Activated gamma-delta T cell treated with anti-CD3 and anti-CD28 coated beads, Interleukin-2, amount 50 U/mL, for 16 hours (primary cell): ENCODE results near the gene EEF1E1.

Experiments
- DNase-seq: peaks from one replicate; pipeline ENCODE4 v3.0.0-alpha.2; 2020; ENCODE audit warnings: low read depth

The EEF1E1 gene

DNA sequence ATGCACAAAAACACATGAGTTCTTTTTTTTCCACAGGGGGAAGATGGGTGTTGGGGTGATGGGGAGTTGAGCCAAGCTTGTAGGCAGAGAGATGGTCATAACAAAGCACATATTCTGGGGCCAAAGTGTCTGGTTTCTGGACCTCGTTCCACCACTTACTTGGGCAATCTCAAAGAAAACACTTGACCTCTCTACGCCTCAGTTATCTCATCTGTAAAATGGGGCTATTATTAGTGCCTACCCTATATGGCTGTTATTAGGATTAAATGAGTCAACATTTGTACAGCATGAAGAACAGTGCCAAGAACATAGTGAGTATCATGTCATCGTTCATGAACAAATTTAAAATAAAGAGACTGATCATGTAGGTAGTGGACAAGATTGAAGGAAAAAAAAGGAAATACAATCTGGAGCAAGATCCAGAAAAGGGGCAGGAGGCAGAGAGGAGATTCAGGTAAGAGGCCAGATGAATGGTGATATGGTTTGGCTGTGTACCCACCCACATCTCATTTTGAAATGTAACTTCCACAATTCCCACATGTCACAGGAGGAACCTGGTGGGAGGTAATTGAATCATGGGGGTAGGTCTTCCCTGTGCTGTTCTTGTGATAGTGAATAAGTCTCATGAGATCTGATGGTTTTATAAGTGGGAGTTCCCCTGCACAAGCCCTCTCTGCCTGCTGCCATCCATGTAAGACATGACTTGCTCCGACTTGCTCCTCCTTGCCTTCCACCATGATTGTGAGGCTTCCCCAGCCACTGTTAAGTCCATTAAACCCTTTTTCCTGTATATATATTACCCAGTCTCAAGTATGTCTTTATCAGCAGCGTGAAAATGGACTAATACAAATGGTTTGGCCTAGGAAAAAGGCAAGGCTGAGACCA lies 14.2 kb downstream of the EEF1E1 start:
- no peak for DNase-seq

DNA sequence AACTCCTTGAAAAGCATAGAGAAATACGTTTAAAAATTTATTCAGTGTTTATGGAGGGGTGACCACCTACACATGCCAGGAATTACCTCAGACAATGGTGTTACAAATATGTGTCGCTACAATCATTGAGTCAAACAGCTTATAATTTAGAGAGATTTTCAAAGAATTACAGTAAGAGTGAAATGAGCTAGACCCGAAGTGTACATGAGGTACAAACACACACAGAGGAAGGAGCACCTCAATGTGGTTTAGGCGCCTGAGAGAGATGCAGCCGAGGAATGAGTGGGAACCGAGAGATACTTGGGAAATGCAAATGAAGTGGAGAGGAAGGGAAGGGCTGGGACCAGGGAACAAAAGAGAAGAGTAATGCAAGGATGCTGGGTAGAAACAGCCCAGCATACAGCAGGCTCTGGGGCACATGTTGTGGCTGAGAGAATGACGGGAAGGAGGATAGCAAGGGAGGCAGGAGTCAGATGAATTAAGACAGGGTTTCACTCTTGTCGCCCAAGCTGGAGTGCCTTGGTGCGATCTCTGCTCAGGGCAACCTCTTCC lies 15.5 kb downstream of the EEF1E1 start:
- no peak for DNase-seq

DNA sequence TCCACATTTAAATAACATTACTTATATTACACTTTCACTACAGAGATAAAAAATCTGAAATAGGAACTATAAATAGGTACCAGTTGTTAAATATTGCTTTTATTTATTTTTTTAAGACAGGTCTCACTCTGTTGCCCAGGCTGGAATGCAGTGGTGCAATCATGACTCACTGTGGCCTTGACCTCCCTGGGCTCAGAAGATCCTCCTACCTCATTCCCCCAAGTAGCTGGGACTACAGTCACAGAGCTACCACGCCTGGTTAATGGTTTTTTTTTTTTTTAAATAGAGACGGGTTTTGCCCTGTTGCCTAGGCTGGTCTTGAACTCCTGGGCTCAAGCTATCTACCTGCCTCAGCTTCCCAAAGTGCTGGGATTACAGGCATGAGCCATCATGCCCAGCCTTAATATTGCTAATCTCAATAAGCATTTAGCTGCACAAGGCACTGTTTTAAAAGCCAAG lies 17.3 kb downstream of the EEF1E1 start:
- DNase-seq: no peak

- DNase-seq: no peak
Observed at GRCh38 chr6:8084586-8084985, 17.8 kb downstream of the EEF1E1 start.

- DNase-seq: no peak
Observed at GRCh38 chr6:8082954-8083858, 19.1 kb downstream of the EEF1E1 start.

DNA sequence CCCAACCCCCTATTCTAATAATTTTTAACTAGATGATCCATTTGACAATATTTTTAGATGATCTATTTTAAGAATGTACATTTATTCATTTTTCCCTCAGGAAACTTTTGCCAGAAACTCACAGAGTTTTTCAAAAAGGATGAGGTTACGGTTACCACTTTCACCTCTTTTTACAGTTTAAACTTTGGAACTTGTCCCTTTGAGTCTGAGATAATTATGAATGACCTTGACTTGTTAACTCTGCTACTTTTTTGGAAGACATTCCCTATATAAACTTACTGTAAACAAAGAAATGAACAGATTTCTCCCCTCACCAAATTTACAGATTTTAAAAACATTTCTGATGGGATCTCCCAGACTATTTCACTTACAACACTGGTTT lies 19.8 kb downstream of the EEF1E1 start:
- DNase-seq: no peak

GRCh38 chr6:8080362-8081151 lies 21.8 kb downstream of the EEF1E1 start:
- no peak for DNase-seq

DNA sequence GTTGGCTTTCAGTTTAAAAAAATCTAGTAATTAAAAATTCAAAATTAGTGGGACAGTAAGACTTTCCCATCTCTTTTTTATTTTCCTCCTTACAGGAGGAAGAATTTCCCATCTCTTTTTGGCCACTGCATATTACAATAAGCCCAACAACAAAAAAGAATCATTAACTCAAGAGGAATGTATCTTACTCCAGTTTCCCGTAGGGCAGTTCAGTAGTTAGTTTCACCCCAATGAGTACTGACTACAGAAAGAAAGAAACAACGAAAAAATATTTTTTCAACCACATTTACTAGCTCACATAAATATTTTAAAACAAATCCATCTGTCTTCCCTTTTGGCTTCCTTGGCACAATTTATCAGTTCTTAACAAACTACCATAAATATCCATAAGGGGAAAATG lies 23.2 kb downstream of the EEF1E1 start:
- DNase-seq: no peak

- no peak for DNase-seq
Observed at GRCh38 chr6:8077991-8078390, 24.4 kb downstream of the EEF1E1 start.

- no peak for DNase-seq
Observed at GRCh38 chr6:8075704-8076103, 26.6 kb downstream of the EEF1E1 start.

GRCh38 chr6:8075185-8075584 lies 27.2 kb downstream of the EEF1E1 start:
- DNase-seq: no peak

DNA sequence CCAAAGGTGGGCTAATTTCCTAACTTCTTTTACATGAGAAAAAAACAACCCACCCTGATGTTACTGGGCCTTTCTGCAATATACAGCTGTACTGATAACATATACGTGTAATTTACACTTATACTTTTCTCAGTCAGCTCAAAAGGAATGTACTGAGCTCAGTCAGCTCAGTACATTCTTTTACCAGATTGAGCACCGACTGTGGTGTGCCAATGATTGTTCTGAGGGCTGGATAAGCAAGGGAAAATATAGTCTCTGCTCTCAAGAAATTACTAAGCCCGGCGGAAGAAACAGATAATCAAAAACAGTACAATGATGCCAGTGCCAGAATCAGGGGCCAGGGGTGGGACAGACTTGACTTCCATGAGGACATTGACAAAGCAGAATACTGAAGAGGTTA lies 28.1 kb downstream of the EEF1E1 start:
- DNase-seq: no peak

DNA sequence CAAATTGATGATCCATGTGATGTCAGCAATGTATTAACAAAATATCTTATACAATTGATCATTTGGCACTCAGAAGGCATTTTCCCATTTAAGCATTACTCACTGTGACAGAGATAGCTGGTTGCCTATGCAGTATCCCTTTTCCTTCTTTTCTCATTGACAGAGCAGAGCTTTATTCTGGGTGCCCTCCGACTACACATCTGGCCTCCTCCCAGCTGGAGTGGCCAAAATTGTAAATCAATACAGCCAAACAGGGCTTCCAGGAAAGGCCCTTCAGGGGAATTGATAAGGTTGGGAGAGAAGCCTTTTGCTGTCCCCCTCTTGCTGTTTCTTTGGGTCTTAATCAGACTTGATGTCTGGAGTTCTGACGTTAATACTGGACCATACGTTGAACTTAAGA lies 28.6 kb downstream of the EEF1E1 start:
- DNase-seq: no peak

- no peak for DNase-seq
Observed at GRCh38 chr6:8070718-8071117, 31.6 kb downstream of the EEF1E1 start.

DNA sequence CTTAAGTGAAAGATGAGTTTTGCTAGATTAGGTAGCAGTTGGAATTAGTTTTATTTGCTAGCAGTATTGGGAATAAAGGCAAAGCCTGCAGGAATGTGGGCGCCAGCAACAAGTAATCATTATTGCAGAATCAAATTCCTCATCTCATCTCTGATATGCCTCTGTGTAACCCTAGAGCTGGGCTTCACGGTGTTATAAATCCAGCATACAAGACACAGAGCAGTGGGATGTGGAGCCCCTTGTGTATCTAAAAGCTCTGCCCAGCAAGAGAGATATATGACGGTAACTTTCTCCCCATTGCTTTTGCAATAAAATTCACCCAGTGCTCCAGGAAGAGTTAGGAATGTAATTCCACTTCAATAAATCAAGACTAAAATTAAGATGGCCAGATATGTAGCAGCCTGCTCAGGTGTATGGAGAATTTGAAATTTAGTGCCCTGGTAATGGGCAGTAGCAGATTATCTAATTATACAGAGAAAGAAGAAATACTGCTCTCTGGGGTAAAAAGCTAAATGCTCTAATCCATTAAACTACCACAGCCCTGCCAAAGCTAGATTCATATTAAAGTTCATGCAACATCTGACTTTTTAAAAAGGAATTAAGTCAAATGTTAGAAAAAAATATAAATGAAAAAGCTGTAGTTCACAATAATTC lies 32.6 kb downstream of the EEF1E1 start:
- no peak for DNase-seq

DNA sequence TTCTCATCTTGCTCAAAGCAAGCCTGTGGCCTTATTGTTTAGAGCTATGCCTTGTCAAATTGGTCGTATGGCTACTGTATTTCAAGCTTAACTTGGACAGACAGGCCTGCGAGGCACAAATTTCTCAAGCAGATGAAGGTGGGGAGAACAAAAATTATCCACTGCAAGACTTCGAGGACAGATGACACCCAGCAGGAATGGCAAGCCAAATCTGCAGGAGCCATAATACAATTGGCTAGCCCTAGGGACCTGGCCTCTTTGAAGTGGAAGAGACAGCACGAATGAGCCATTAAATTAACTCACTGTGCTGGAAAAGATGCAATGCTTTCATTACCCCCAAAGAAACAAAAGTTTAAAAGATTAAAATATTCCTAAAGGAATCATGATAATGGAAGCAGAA lies 33.2 kb downstream of the EEF1E1 start:
- no peak for DNase-seq

GRCh38 chr6:8066108-8066507 lies 36.2 kb downstream of the EEF1E1 start:
- DNase-seq: no peak

- DNase-seq: no peak
Observed at GRCh38 chr6:8065519-8065911, 36.8 kb downstream of the EEF1E1 start.

- no peak for DNase-seq
Observed at GRCh38 chr6:8064638-8065518, 37.5 kb downstream of the EEF1E1 start.
